ENCODE data around the gene GPR52.

Gene GPR52

GRCh38 chr1:174465855-174466254 is 18.1 kb downstream of the GPR52 start:
- in situ Hi-C loops (cut with HindIII; ENCODE audit: low sequenced_read_pairs), result no loop called here

DNA sequence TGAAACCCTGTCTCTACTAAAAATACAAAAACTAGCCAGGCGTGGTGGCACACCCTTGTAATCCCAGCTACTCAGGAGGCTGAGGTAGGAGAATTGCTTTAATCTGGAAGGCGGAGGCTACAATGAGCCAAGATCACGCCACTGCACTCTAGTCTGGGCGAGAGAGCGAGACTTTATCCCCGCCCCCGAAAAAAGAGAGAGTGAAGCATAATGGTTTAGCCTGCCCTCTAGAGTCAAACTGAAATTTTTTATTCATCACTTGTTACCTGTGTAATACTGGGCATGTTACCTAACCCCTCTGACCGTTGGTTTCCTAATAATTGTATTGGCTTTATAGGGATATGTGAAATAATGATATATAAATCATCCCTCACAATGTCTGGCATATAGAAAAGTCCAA is 18.8 kb downstream of the GPR52 start:
- in situ Hi-C loops (cut with HindIII; ENCODE audit: low sequenced_read_pairs), result no loop called here

GRCh38 chr1:174469052-174469451 is 21.3 kb downstream of the GPR52 start:
- in situ Hi-C loops (cut with HindIII; ENCODE audit: low sequenced_read_pairs), result no loop called here

DNA sequence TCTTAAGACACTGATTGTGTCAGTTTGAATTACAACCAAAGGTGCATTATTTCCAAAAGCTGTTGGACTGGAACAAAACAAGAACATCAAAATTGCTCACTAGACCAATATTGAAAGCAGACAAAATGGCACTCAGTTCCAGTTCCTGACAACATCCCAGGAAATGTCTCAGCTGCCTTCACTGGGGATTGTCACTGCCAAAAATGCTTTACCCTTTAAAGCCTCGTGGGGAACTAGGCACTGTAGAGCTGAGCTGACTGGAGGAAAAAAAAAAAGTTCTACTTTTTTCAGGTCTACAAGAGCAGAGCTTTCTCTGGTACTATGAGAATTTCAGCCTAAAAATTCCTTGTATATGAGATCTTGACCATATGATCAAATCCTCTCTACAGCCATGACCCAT is 21.9 kb downstream of the GPR52 start:
- in situ Hi-C loops (cut with HindIII; ENCODE audit: low sequenced_read_pairs), result no loop called here

DNA sequence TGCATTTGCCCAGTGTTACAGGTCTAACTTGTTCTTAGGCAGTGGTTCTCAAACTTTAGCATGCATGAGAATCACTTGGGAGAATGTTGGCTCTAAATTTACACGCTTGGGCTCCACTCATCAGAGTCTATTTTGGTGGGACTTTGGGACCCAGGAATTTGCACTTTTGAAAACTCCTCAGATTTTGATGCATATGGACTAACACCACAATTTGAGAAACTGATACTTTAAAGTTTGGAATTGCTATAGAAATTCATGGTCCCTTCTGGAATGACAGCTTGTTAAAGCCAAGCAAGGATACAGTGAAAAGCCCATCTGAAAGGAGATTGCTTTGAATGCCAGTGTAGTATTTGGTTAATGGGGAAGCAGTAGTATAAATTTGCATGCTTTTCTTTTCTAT is 31.5 kb downstream of the GPR52 start:
- in situ Hi-C loops (cut with HindIII; ENCODE audit: low sequenced_read_pairs), result no loop called here

DNA sequence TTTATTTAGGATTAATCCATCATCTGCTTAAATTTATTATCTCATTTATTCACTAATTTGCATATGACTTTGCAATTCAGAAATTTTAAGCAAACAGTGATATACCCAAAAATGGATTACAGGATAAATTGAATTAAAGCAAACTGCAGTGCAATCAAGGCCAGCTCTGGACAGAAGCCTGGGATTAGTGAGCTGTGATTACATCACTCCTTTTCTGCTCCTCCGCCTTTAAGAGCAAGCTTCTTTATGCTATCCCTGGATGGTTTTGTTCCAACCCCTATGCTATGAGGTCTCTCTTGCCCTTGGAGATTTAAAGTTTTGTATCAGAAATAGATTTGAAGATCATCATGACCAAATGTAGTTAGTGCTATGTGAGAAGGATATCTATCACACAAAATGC is 32.6 kb downstream of the GPR52 start:
- in situ Hi-C loops (cut with HindIII; ENCODE audit: low sequenced_read_pairs), result no loop called here

DNA sequence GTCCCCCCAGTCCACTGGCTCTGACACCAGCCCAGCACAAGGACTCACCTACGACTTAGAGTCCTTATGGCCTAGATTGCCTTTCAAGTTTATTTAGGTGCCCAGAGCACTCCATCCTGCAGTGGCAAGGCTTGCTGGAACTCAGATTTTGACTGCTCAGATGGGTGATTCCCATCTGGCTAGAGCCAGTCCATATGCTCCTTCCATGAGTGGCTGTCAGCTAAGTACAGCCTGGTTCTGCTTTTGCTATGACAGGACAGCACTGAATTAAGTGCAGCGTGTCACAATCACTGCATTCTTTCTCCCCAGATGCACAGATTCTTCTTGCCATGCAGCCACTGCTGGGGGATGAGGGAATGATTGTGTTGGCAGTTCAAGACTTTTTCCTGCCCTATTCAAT is 43.8 kb downstream of the GPR52 start:
- in situ Hi-C loops (cut with HindIII; ENCODE audit: low sequenced_read_pairs), result no loop called here

GRCh38 chr1:174497478-174497877 is 49.7 kb downstream of the GPR52 start:
- in situ Hi-C loops (cut with HindIII; ENCODE audit: low sequenced_read_pairs), result no loop called here
